ENCODE measurements around the gene LDB1.

Gene LDB1

GRCh38 chr10:102113261-102113955 is 6.8 kb downstream of the LDB1 start:
- Histone ChIP-seq H4K8ac (ENCODE audit: low read depth, low read length) (peak overlapping the region; percentile 25), H3K4me2 (ENCODE audit: low read length) (peak overlapping the region; percentile 93), H3K9ac (ENCODE audit: low read length) (peak overlapping the region; percentile 97), H3K27ac (ENCODE audit: low read depth, low read length) (no peak overlapping the region), H3K18ac (ENCODE audit: low read length) (peak overlapping the region; percentile 72), H3K4me3 (ENCODE audit: low read depth, low read length) (peak overlapping the region; percentile 93), H2BK12ac (ENCODE audit: low read length) (no peak overlapping the region), H4K12ac (ENCODE audit: low read depth, low read length) (no peak overlapping the region), H3K9me3 (ENCODE audit: insufficient read depth, low read depth, low read length) (no peaks in the 10 kb centered on the region), H3K36me3 (ENCODE audit: control insufficient read depth in 1 of 2, insufficient read depth in 2 of 2, low read length in 2 of 2) (peaks cover 33 to 35% of the 10 kb centered on the region in 2 experiments), H2AFZ (ENCODE audit: insufficient read depth, low read length, poor library complexity) (peak overlapping the region; percentile 17), H3K79me2 (ENCODE audit: control insufficient read depth, insufficient read depth, low read length, poor library complexity) (peaks cover 40% of the 10 kb centered on the region), H2AK5ac (ENCODE audit: low read length) (no peak overlapping the region), H2BK120ac (ENCODE audit: insufficient read depth, low read length, poor library complexity) (no peak overlapping the region), H2BK5ac (ENCODE audit: low read depth, low read length, poor library complexity) (no peak overlapping the region), H3K23ac (ENCODE audit: low read length) (no peak overlapping the region), H3K4me1 (ENCODE audit: control insufficient read depth in 1 of 2, insufficient read depth in 2 of 2, low read length in 2 of 2) (peaks cover 31 to 41% of the 10 kb centered on the region in 2 experiments), H3K14ac (ENCODE audit: low read length) (peak overlapping the region; percentile 28), H3K4ac (ENCODE audit: low read depth, low read length) (peak overlapping the region; percentile 95), H4K91ac (ENCODE audit: low read depth, low read length) (no peak overlapping the region), H3K27me3 (ENCODE audit: insufficient read depth, low read length) (no peaks in the 10 kb centered on the region), H3K79me1 (ENCODE audit: low read length) (peaks cover 22% of the 10 kb centered on the region)
- no CpG with 5 or more reads among the region's 7 CpGs for WGBS (ENCODE audit: extremely low coverage, insufficient coverage, insufficient read length)
- DNase-seq: peak; percentile 37 to 59

DNA sequence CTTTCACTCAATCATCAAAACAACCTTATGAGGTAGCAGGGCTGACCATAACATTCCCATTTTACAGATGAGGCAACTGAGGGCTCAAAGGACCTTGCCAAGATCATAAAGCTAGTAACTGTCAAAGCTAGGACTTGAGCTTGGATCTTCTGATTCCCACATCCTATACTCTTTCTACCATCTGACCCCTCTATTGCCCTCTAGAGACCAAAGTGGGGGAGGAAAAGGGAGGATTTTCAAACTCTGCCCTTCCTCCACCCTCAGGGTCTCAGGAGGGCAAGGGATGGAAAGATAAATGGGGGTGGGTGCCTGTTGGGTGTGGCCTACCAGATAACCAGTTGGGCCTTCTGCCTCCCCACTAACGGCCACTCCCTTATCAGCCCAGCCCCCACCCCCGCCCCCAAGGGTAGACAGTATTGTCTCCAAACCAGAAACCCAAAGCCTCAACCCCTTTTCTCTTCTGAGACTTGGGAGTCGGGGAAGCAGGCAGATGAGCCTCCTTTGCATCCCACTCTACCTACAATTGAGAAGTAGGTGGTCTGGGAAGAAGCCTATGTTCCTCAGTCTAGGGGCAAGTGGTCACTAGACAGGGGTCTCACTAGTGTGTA is 7.9 kb downstream of the LDB1 start:
- Histone ChIP-seq H4K8ac (ENCODE audit: low read depth, low read length) (no peak overlapping the region), H3K4me1 (ENCODE audit: control insufficient read depth in 1 of 2, insufficient read depth in 2 of 2, low read length in 2 of 2) (peaks cover 21 to 30% of the 10 kb centered on the region in 2 experiments), H3K27ac (ENCODE audit: low read depth, low read length) (no peak overlapping the region), H4K91ac (ENCODE audit: low read depth, low read length) (no peak overlapping the region), H3K79me2 (ENCODE audit: control insufficient read depth, insufficient read depth, low read length, poor library complexity) (peaks cover 31% of the 10 kb centered on the region), H3K9ac (ENCODE audit: low read length) (no peak overlapping the region), H3K23ac (ENCODE audit: low read length) (no peak overlapping the region), H3K4ac (ENCODE audit: low read depth, low read length) (peak overlapping the region; percentile 95), H2BK5ac (ENCODE audit: low read depth, low read length, poor library complexity) (no peak overlapping the region), H3K4me3 (ENCODE audit: low read depth, low read length) (no peak overlapping the region), H2AFZ (ENCODE audit: insufficient read depth, low read length, poor library complexity) (no peak overlapping the region), H3K14ac (ENCODE audit: low read length) (no peak overlapping the region), H3K18ac (ENCODE audit: low read length) (no peak overlapping the region), H2BK12ac (ENCODE audit: low read length) (no peak overlapping the region), H3K36me3 (ENCODE audit: control insufficient read depth in 1 of 2, insufficient read depth in 2 of 2, low read length in 2 of 2) (peaks cover 41 to 44% of the 10 kb centered on the region in 2 experiments), H3K79me1 (ENCODE audit: low read length) (peaks cover 14% of the 10 kb centered on the region), H2AK5ac (ENCODE audit: low read length) (no peak overlapping the region), H3K27me3 (ENCODE audit: insufficient read depth, low read length) (no peaks in the 10 kb centered on the region), H4K12ac (ENCODE audit: low read depth, low read length) (no peak overlapping the region), H3K9me3 (ENCODE audit: insufficient read depth, low read depth, low read length) (no peaks in the 10 kb centered on the region), H3K4me2 (ENCODE audit: low read length) (peak overlapping the region; percentile 93), H2BK120ac (ENCODE audit: insufficient read depth, low read length, poor library complexity) (no peak overlapping the region)
- WGBS (ENCODE audit: extremely low coverage, insufficient coverage, insufficient read length): no CpG with 5 or more reads among the region's 3 CpGs
- no peak for DNase-seq

- Histone ChIP-seq H4K91ac (ENCODE audit: low read depth, low read length) (no peak overlapping the region), H3K79me1 (ENCODE audit: low read length) (peaks cover 10% of the 10 kb centered on the region), H3K9ac (ENCODE audit: low read length) (no peak overlapping the region), H2AFZ (ENCODE audit: insufficient read depth, low read length, poor library complexity) (no peak overlapping the region), H2BK120ac (ENCODE audit: insufficient read depth, low read length, poor library complexity) (no peak overlapping the region), H3K79me2 (ENCODE audit: control insufficient read depth, insufficient read depth, low read length, poor library complexity) (peaks cover 25% of the 10 kb centered on the region), H3K14ac (ENCODE audit: low read length) (no peak overlapping the region), H3K4me3 (ENCODE audit: low read depth, low read length) (no peak overlapping the region), H2BK5ac (ENCODE audit: low read depth, low read length, poor library complexity) (no peak overlapping the region), H4K12ac (ENCODE audit: low read depth, low read length) (no peak overlapping the region), H2AK5ac (ENCODE audit: low read length) (no peak overlapping the region), H3K23ac (ENCODE audit: low read length) (no peak overlapping the region), H3K27ac (ENCODE audit: low read depth, low read length) (no peak overlapping the region), H4K8ac (ENCODE audit: low read depth, low read length) (no peak overlapping the region), H3K4ac (ENCODE audit: low read depth, low read length) (no peak overlapping the region), H3K36me3 (ENCODE audit: control insufficient read depth in 1 of 2, insufficient read depth in 2 of 2, low read length in 2 of 2) (peaks cover 50 to 54% of the 10 kb centered on the region in 2 experiments), H3K27me3 (ENCODE audit: insufficient read depth, low read length) (no peaks in the 10 kb centered on the region), H2BK12ac (ENCODE audit: low read length) (no peak overlapping the region), H3K4me1 (ENCODE audit: control insufficient read depth in 1 of 2, insufficient read depth in 2 of 2, low read length in 2 of 2) (peaks cover 17 to 20% of the 10 kb centered on the region in 2 experiments), H3K18ac (ENCODE audit: low read length) (no peak overlapping the region), H3K9me3 (ENCODE audit: insufficient read depth, low read depth, low read length) (no peaks in the 10 kb centered on the region), H3K4me2 (ENCODE audit: low read length) (no peak overlapping the region)
- WGBS (ENCODE audit: extremely low coverage, insufficient coverage, insufficient read length): no CpG with 5 or more reads among the region's 12 CpGs
- DNase-seq: no peak
Observed at GRCh38 chr10:102111276-102111675, 8.9 kb downstream of the LDB1 start.

GRCh38 chr10:102109166-102110116 is 10.7 kb downstream of the LDB1 start:
- no peak for DNase-seq
- Histone ChIP-seq H3K79me1 (ENCODE audit: low read length) (peaks cover 4% of the 10 kb centered on the region), H3K27me3 (ENCODE audit: insufficient read depth, low read length) (no peaks in the 10 kb centered on the region), H3K4me3 (ENCODE audit: low read depth, low read length) (peak overlapping the region; percentile 10), H2AK5ac (ENCODE audit: low read length) (no peak overlapping the region), H2BK12ac (ENCODE audit: low read length) (no peak overlapping the region), H3K4me2 (ENCODE audit: low read length) (no peak overlapping the region), H4K12ac (ENCODE audit: low read depth, low read length) (no peak overlapping the region), H3K9me3 (ENCODE audit: insufficient read depth, low read depth, low read length) (no peaks in the 10 kb centered on the region), H2AFZ (ENCODE audit: insufficient read depth, low read length, poor library complexity) (no peak overlapping the region), H3K18ac (ENCODE audit: low read length) (no peak overlapping the region), H2BK5ac (ENCODE audit: low read depth, low read length, poor library complexity) (no peak overlapping the region), H4K91ac (ENCODE audit: low read depth, low read length) (no peak overlapping the region), H3K79me2 (ENCODE audit: control insufficient read depth, insufficient read depth, low read length, poor library complexity) (peaks cover 19% of the 10 kb centered on the region), H3K36me3 (ENCODE audit: control insufficient read depth in 1 of 2, insufficient read depth in 2 of 2, low read length in 2 of 2) (peaks cover 56 to 63% of the 10 kb centered on the region in 2 experiments), H4K8ac (ENCODE audit: low read depth, low read length) (no peak overlapping the region), H3K4ac (ENCODE audit: low read depth, low read length) (no peak overlapping the region), H3K27ac (ENCODE audit: low read depth, low read length) (no peak overlapping the region), H3K14ac (ENCODE audit: low read length) (no peak overlapping the region), H3K23ac (ENCODE audit: low read length) (no peak overlapping the region), H3K9ac (ENCODE audit: low read length) (no peak overlapping the region), H3K4me1 (ENCODE audit: control insufficient read depth in 1 of 2, insufficient read depth in 2 of 2, low read length in 2 of 2) (peaks cover 11 to 12% of the 10 kb centered on the region in 2 experiments), H2BK120ac (ENCODE audit: insufficient read depth, low read length, poor library complexity) (no peak overlapping the region)
- WGBS (ENCODE audit: extremely low coverage, insufficient coverage, insufficient read length): no CpG with 5 or more reads among the region's 24 CpGs
